Measurements from ENCODE around the gene INPP5A. TPM values are rescaled to one million over a fixed set of nuclear protein-coding genes. Genes with fewer than 3 reads are reported as not detected.
A peak's percentile ranks its signal among the peaks of the same experiment; 100 is the strongest.

INPP5A gene
- polyA plus RNA-seq, 4 donors: 21.1 to 25.0 (median 22.8) TPM

GRCh38 chr10:132546567-132547420 lies 9.2 kb downstream of the INPP5A start:
- FAIRE-seq: no peak
- H3K27ac ChIP-seq (ENCODE audit: low read depth in 1 of 3, low read length in 2 of 3): peak overlapping the region in 1 of 3 donors; percentile 2
- H3K36me3 ChIP-seq (ENCODE audit: control insufficient read depth in 3 of 3, insufficient read depth in 2 of 3, low read depth in 1 of 3, low read length in 3 of 3): peaks cover 0 to 16% (median 0%) of the 10 kb centered on the region in 3 donors
- H3K9me3 ChIP-seq (ENCODE audit: control insufficient read depth in 2 of 2, insufficient read depth in 1 of 2, low read depth in 1 of 2, low read length in 1 of 2): no peaks in the 10 kb centered on the region
- DNase-seq: peak in 1 of 2 donors; percentile 66
- H3K4me3 ChIP-seq (ENCODE audit: low read depth in 1 of 3, low read length in 3 of 3): no peak overlapping the region
- WGBS, 3 donors: 61 to 71% (median 64%) methylated on average over 26 of the region's 26 CpGs
- H3K4me1 ChIP-seq (ENCODE audit: control insufficient read depth in 3 of 3, insufficient read depth in 2 of 3, low read depth in 1 of 3, low read length in 2 of 3): peaks cover 0 to 7% (median 5%) of the 10 kb centered on the region in 3 donors
- no peaks in the 10 kb centered on the region for H3K27me3 ChIP-seq (ENCODE audit: control insufficient read depth in 3 of 3, insufficient read depth in 3 of 3, low read length in 3 of 3)

- Histone ChIP-seq H3K27ac (ENCODE audit: low read depth in 1 of 3, low read length in 2 of 3) (no peak overlapping the region), H3K9me3 (ENCODE audit: control insufficient read depth in 2 of 2, insufficient read depth in 1 of 2, low read depth in 1 of 2, low read length in 1 of 2) (no peaks in the 10 kb centered on the region), H3K4me3 (ENCODE audit: low read depth in 1 of 3, low read length in 3 of 3) (no peak overlapping the region), H3K27me3 (ENCODE audit: control insufficient read depth in 3 of 3, insufficient read depth in 3 of 3, low read length in 3 of 3) (no peaks in the 10 kb centered on the region), H3K36me3 (ENCODE audit: control insufficient read depth in 3 of 3, insufficient read depth in 2 of 3, low read depth in 1 of 3, low read length in 3 of 3) (peaks cover 0 to 16% (median 0%) of the 10 kb centered on the region in 3 donors), H3K4me1 (ENCODE audit: control insufficient read depth in 3 of 3, insufficient read depth in 2 of 3, low read depth in 1 of 3, low read length in 2 of 3) (peaks cover 0 to 7% (median 5%) of the 10 kb centered on the region in 3 donors)
- no peak for FAIRE-seq
- no peak for DNase-seq
- WGBS, 3 donors: 83 to 89% (median 84%) methylated on average over 18 to 22 of the region's 22 CpGs
Observed at GRCh38 chr10:132547421-132547861, 9.9 kb downstream of the INPP5A start.

DNA sequence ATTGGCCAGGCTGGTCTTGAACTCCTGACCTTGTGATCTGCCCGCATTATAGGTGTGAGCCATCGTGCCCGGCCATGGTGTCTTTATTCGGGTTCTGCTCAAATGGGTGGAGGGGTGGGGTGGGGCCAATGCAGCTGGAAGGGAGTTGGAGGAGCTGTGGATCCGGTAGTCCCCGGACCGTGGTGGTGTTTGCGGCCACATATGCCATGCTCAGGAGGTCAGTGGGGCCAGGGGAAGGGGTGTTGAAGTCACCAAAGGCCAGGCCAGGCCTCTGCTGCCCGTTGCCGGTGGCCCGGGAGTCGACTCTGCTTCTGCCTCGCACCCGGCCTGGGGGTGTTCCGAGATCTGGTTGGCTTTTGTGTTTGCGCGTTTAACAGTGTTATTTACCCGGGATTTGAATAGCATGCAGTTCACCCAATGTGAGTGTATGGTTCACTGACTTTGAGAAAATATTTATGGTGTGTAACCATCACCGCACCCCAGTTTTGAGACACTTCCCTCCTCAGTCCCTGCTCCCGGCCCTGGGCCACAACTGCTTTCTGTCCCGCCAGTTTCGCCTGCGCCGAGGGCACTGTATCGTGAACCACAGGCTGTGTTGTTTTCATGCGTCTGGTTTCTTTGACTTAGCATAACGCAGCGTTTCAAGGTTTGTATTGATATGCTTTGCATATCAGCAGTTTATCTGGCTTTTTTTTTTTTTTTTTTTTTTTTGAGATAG lies 10.7 kb downstream of the INPP5A start:
- FAIRE-seq: no peak

DNA sequence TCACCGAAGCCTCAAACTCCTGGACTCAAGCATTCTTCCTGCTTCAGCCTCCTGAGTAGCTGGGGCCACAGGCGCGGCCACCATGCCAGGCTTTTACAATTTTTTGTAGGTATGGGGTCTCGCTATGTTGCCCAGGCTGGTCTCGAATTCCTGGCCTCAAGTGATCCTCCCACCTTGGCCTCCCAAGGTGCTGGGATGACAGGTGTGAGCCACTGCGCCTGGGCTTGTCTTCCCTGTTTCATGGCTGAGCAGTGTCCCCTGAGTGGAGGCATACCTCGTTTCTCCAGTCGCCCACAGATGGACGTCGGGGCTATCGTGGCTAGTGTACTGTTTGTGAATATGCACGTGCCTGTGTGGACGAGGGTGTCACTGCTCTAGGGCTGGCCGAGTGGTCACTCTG lies 11.3 kb downstream of the INPP5A start:
- no peak for DNase-seq
- Histone ChIP-seq H3K9me3 (ENCODE audit: control insufficient read depth in 2 of 2, insufficient read depth in 1 of 2, low read depth in 1 of 2, low read length in 1 of 2) (no peaks in the 10 kb centered on the region), H3K27me3 (ENCODE audit: control insufficient read depth in 3 of 3, insufficient read depth in 3 of 3, low read length in 3 of 3) (no peaks in the 10 kb centered on the region), H3K4me1 (ENCODE audit: control insufficient read depth in 3 of 3, insufficient read depth in 2 of 3, low read depth in 1 of 3, low read length in 2 of 3) (peaks cover 0 to 7% (median 5%) of the 10 kb centered on the region in 3 donors), H3K4me3 (ENCODE audit: low read depth in 1 of 3, low read length in 3 of 3) (no peak overlapping the region), H3K27ac (ENCODE audit: low read depth in 1 of 3, low read length in 2 of 3) (no peak overlapping the region), H3K36me3 (ENCODE audit: control insufficient read depth in 3 of 3, insufficient read depth in 2 of 3, low read depth in 1 of 3, low read length in 3 of 3) (peaks cover 0 to 9% (median 0%) of the 10 kb centered on the region in 3 donors)
- FAIRE-seq: no peak
- WGBS, 3 donors: 88 to 92% (median 90%) methylated on average over 14 of the region's 14 CpGs

More for the DNA sequence above, 10.7 kb downstream of the INPP5A start:
- peaks cover 0 to 7% (median 5%) of the 10 kb centered on the region in 3 donors for H3K4me1 ChIP-seq (ENCODE audit: control insufficient read depth in 3 of 3, insufficient read depth in 2 of 3, low read depth in 1 of 3, low read length in 2 of 3)
- no peaks in the 10 kb centered on the region for H3K27me3 ChIP-seq (ENCODE audit: control insufficient read depth in 3 of 3, insufficient read depth in 3 of 3, low read length in 3 of 3)
- peaks cover 0 to 15% (median 0%) of the 10 kb centered on the region in 3 donors for H3K36me3 ChIP-seq (ENCODE audit: control insufficient read depth in 3 of 3, insufficient read depth in 2 of 3, low read depth in 1 of 3, low read length in 3 of 3)
- H3K27ac ChIP-seq (ENCODE audit: low read depth in 1 of 3, low read length in 2 of 3): no peak overlapping the region
- no peaks in the 10 kb centered on the region for H3K9me3 ChIP-seq (ENCODE audit: control insufficient read depth in 2 of 2, insufficient read depth in 1 of 2, low read depth in 1 of 2, low read length in 1 of 2)
- H3K4me3 ChIP-seq (ENCODE audit: low read depth in 1 of 3, low read length in 3 of 3): no peak overlapping the region
- DNase-seq: no peak
- WGBS, 3 donors: 87 to 93% (median 93%) methylated on average over 23 to 28 of the region's 28 CpGs

DNA sequence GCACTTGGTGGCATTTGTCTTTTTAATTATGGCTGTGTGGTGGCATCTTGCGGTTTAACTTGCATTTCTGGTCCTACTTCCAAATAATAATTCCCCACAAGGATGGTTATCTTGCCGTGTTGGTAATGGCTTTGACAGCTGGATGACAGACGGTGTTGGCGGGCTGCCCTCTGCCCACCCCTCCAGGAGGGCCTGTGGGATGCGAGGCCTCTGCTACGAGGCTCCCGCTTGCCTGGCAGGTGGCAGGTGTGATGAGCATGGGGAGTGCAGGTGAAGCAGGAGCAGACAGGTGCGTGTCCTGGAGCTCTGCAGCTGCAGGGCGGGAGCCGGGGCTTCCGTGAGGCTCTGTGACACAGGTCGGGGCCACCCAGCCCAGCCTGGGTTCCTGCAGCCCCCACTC lies 11.8 kb downstream of the INPP5A start:
- H3K4me3 ChIP-seq (ENCODE audit: low read depth in 1 of 3, low read length in 3 of 3): no peak overlapping the region
- no peaks in the 10 kb centered on the region for H3K27me3 ChIP-seq (ENCODE audit: control insufficient read depth in 3 of 3, insufficient read depth in 3 of 3, low read length in 3 of 3)
- H3K4me1 ChIP-seq (ENCODE audit: control insufficient read depth in 3 of 3, insufficient read depth in 2 of 3, low read depth in 1 of 3, low read length in 2 of 3): peaks cover 0 to 10% (median 5%) of the 10 kb centered on the region in 3 donors
- peaks cover 0 to 7% (median 0%) of the 10 kb centered on the region in 3 donors for H3K36me3 ChIP-seq (ENCODE audit: control insufficient read depth in 3 of 3, insufficient read depth in 2 of 3, low read depth in 1 of 3, low read length in 3 of 3)
- DNase-seq (no peak), FAIRE-seq (no peak)
- 27 to 58% (median 39%) methylated on average over 12 of the region's 12 CpGs for whole genome bisulfite sequencing, 3 donors
- no peak overlapping the region for H3K27ac ChIP-seq (ENCODE audit: low read depth in 1 of 3, low read length in 2 of 3)
- no peaks in the 10 kb centered on the region for H3K9me3 ChIP-seq (ENCODE audit: control insufficient read depth in 2 of 2, insufficient read depth in 1 of 2, low read depth in 1 of 2, low read length in 1 of 2)

DNA sequence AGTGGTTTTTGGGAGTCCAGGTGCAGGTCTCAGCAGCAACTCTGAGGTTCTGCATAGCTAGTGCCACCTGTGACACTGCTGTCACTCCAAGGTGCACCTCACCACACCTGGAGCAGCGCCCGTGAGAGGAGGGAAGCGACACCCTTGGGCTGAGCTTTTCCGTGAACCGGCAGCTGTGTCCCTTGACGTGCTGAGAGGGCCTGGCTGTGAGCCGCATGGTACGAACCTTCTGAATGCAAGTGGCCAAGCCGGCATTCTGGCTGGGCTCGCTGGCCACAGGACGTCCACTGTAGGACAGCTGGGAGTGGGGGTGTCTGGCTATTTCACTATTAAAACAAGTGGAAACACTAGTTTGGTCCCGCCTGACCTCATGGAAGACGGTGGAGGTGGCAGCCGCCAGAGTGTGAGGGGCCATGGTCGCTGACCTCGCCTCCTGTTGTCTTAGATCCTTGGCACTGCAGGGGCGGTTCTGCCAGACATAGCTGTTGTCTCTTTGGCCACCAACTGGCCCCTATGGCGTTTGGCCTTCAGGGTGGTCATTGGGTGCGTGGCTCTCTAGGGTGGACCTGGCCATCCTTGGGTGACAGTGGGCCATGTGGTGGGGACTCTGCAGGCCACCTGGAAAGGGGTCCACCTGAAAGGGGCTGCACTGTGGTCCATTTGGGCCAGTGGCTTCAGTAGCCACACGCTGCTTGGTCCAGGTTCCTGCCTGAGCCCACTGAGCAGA lies 12.9 kb downstream of the INPP5A start:
- DNase-seq (no peak), FAIRE-seq (no peak)
- no peaks in the 10 kb centered on the region for H3K9me3 ChIP-seq (ENCODE audit: control insufficient read depth in 2 of 2, insufficient read depth in 1 of 2, low read depth in 1 of 2, low read length in 1 of 2)
- H3K4me3 ChIP-seq (ENCODE audit: low read depth in 1 of 3, low read length in 3 of 3): no peak overlapping the region
- H3K27ac ChIP-seq (ENCODE audit: low read depth in 1 of 3, low read length in 2 of 3): no peak overlapping the region
- H3K27me3 ChIP-seq (ENCODE audit: control insufficient read depth in 3 of 3, insufficient read depth in 3 of 3, low read length in 3 of 3): no peaks in the 10 kb centered on the region
- 86 to 90% (median 87%) methylated on average over 19 to 20 of the region's 20 CpGs for WGBS, 3 donors
- H3K36me3 ChIP-seq (ENCODE audit: control insufficient read depth in 3 of 3, insufficient read depth in 2 of 3, low read depth in 1 of 3, low read length in 3 of 3): peaks cover 0 to 7% (median 0%) of the 10 kb centered on the region in 3 donors
- peaks cover 0 to 12% (median 5%) of the 10 kb centered on the region in 3 donors for H3K4me1 ChIP-seq (ENCODE audit: control insufficient read depth in 3 of 3, insufficient read depth in 2 of 3, low read depth in 1 of 3, low read length in 2 of 3)

- 59 to 78% (median 66%) methylated on average over 15 of the region's 15 CpGs for whole genome bisulfite sequencing, 3 donors
- H3K27ac ChIP-seq (ENCODE audit: low read depth in 1 of 3, low read length in 2 of 3): no peak overlapping the region
- H3K4me1 ChIP-seq (ENCODE audit: control insufficient read depth in 3 of 3, insufficient read depth in 2 of 3, low read depth in 1 of 3, low read length in 2 of 3): peaks cover 0 to 12% (median 5%) of the 10 kb centered on the region in 3 donors
- H3K4me3 ChIP-seq (ENCODE audit: low read depth in 1 of 3, low read length in 3 of 3): no peak overlapping the region
- DNase-seq: no peak
- peaks cover 0 to 10% (median 2%) of the 10 kb centered on the region in 3 donors for H3K36me3 ChIP-seq (ENCODE audit: control insufficient read depth in 3 of 3, insufficient read depth in 2 of 3, low read depth in 1 of 3, low read length in 3 of 3)
- no peaks in the 10 kb centered on the region for H3K27me3 ChIP-seq (ENCODE audit: control insufficient read depth in 3 of 3, insufficient read depth in 3 of 3, low read length in 3 of 3)
- no peaks in the 10 kb centered on the region for H3K9me3 ChIP-seq (ENCODE audit: control insufficient read depth in 2 of 2, insufficient read depth in 1 of 2, low read depth in 1 of 2, low read length in 1 of 2)
- no peak for FAIRE-seq
Observed at GRCh38 chr10:132551093-132551807, 13.7 kb downstream of the INPP5A start.
